GM12878 (cell line): ENCODE data around the gene NF1. TPM values are rescaled to one million over a fixed set of nuclear protein-coding genes. Genes with fewer than 3 reads are reported as not detected.

Source experiments
- ATF3 ChIP-seq: IDR thresholded peaks from 2 replicates; pipeline ENCODE4 v1.6.1; 2011; ENCODE audit warnings: low read depth, mild to moderate bottlenecking, low read length, moderate library complexity, borderline replicate concordance; ENCODE audit errors: extremely low read depth
- EP300 ChIP-seq, 2 experiments: fragments of 150-350 bp in 1 of 2; IDR thresholded peaks; 2 replicates each; pipeline ENCODE4 v1.6.1; 2011 to 2012; ENCODE audit warnings: low read depth in 2 of 2, low read length in 2 of 2, borderline replicate concordance in 1 of 2, improper control_type of control experiment in 1 of 2, inconsistent platforms in 1 of 2; ENCODE audit not compliant: control insufficient read depth in 1 of 2
- ETV6 ChIP-seq, 2 experiments: fragments of 450-650 bp in 1 of 2; IDR thresholded peaks in 1 of 2; conservative IDR thresholded peaks in 1 of 2; 2 replicates each; pipeline ENCODE4 v1.6.1; 2014; ENCODE audit warnings: antibody characterized with exemption in 1 of 2, borderline replicate concordance in 1 of 2, low read depth in 1 of 2, mild to moderate bottlenecking in 1 of 2, moderate library complexity in 1 of 2
- HCFC1 ChIP-seq: fragments of 150-350 bp; IDR thresholded peaks from 2 replicates; pipeline ENCODE4 v1.6.1; 2014; ENCODE audit warnings: low read length
- HDGF ChIP-seq: fragments of 450-650 bp; IDR thresholded peaks from 2 replicates; pipeline ENCODE4 v1.6.1; 2016; ENCODE audit warnings: antibody characterized with exemption
- MAX ChIP-seq: IDR thresholded peaks from 2 replicates; pipeline ENCODE4 v1.6.1; 2012; ENCODE audit warnings: low read depth, low read length, improper control_type of control experiment
- MEF2B ChIP-seq: fragments of 450-650 bp; IDR thresholded peaks from 2 replicates; pipeline ENCODE4 v1.6.1; 2018; ENCODE audit warnings: mild to moderate bottlenecking, moderate library complexity; ENCODE audit not compliant: partially characterized antibody, poor library complexity, severe bottlenecking
- NR2F1 ChIP-seq: fragments of 450-650 bp; conservative IDR thresholded peaks from 2 replicates; pipeline ENCODE4 v1.6.1; 2017; ENCODE audit warnings: mild to moderate bottlenecking
- ZZZ3 ChIP-seq: IDR thresholded peaks from 2 replicates; pipeline ENCODE4 v1.6.1; 2011; ENCODE audit warnings: low read depth; ENCODE audit not compliant: control insufficient read depth, insufficient read length
- polyA plus RNA-seq, 11 experiments: library from polyadenylated mRNA; depleted of rRNA in 4 of 11; unstranded in 6 of 11; stranded (reverse) in 5 of 11; fragments of >200 nt; fragmentation: Nextera tagmentation in 4 of 11; fragmentation: Illumina TruSeq in 1 of 11; extraction: Ambion mirVana in 4 of 11; extraction: Trizol in 1 of 11; gene quantifications; 1 replicate in 1 of 11; 2 replicates in 10 of 11; pipeline versions ENCODE4 v1.2.1 to v1.2.3, GENCODE V29; 2011 to 2016; ENCODE audit warnings: inconsistent platforms in 2 of 11, missing spikeins in 2 of 11, low read depth in 1 of 11
- total RNA-seq, 4 experiments: library from RNA; depleted of rRNA in 3 of 4; stranded (reverse); fragments of >200 nt in 3 of 4; fragmentation: Illumina TruSeq in 1 of 4; extraction: Trizol in 1 of 4; gene quantifications; 2 replicates each; pipeline versions ENCODE4 v1.2.1 to v1.2.3, GENCODE V29; 2013 to 2021
- TF ChIP-seq, protein P1 (sequence below): IDR thresholded peaks from 2 replicates; pipeline ENCODE4 v1.6.1; 2012; ENCODE audit warnings: mild to moderate bottlenecking, low read depth, low read length

Gene NF1
- total and polyA plus RNA-seq, 10 of the 15 experiments (the other 5 are each of a cell fraction or from before 2014, with no cell fraction given): 2.5 to 31.8 (median 16.6) TPM

DNA sequence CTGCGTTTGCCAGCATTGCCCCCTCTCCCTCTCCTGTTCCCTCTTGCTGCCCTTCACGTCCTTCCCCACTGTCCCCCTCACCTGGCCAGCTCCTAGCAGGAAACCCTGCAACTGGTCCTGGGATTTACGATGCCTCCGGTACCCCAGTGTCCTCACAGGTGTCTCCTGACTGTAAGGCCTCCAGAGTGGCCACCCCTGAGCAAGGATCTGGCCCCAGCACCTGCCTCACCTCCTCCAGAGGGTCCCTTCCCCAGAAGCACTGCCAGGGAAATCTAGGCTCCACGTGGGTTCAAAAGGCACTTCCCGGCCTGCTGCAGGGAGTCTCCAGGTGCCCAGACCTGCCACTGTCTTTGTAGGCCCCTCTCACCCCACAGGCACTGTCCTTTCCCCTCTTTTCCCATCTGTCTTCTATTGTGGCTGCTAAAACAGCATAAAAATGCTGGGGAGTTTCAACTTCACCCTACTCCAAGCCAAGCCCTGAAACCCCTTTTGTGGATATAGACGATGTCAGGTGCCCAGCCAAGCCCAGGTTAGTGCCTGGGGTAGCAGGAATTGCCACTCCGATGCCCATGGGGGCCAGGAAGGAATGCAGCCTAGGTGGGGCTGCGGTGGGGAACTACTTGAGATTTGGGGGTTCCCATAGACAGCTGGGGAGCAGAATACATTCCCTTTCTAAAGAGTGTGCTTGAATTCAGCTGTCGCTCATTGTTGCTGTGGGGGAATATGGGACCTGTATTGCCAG is 322.4 kb downstream of the NF1 start (continued):
- TF ChIP-seq, protein P1, sequence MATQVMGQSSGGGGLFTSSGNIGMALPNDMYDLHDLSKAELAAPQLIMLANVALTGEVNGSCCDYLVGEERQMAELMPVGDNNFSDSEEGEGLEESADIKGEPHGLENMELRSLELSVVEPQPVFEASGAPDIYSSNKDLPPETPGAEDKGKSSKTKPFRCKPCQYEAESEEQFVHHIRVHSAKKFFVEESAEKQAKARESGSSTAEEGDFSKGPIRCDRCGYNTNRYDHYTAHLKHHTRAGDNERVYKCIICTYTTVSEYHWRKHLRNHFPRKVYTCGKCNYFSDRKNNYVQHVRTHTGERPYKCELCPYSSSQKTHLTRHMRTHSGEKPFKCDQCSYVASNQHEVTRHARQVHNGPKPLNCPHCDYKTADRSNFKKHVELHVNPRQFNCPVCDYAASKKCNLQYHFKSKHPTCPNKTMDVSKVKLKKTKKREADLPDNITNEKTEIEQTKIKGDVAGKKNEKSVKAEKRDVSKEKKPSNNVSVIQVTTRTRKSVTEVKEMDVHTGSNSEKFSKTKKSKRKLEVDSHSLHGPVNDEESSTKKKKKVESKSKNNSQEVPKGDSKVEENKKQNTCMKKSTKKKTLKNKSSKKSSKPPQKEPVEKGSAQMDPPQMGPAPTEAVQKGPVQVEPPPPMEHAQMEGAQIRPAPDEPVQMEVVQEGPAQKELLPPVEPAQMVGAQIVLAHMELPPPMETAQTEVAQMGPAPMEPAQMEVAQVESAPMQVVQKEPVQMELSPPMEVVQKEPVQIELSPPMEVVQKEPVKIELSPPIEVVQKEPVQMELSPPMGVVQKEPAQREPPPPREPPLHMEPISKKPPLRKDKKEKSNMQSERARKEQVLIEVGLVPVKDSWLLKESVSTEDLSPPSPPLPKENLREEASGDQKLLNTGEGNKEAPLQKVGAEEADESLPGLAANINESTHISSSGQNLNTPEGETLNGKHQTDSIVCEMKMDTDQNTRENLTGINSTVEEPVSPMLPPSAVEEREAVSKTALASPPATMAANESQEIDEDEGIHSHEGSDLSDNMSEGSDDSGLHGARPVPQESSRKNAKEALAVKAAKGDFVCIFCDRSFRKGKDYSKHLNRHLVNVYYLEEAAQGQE: no peak
- TF ChIP-seq ATF3: no peak
- no peak for TF ChIP-seq NR2F1
- TF ChIP-seq MEF2B: no peak
- no peak for TF ChIP-seq ETV6 (conservative IDR thresholded peaks at IDR 0.05 in 1 of 2, IDR thresholded peaks at IDR 0.05 in 1 of 2; ENCODE audit: borderline replicate concordance in 1 of 2, low read depth in 1 of 2)
- no peak for TF ChIP-seq EP300 (IDR thresholded peaks at IDR 0.05; ENCODE audit: borderline replicate concordance in 1 of 2, control insufficient read depth in 1 of 2, low read depth in 2 of 2, low read length in 2 of 2)
- TF ChIP-seq MAX: no peak
- TF ChIP-seq ZZZ3: no peak
- TF ChIP-seq HCFC1: no peak
- no peak for TF ChIP-seq HDGF
- TF ChIP-seq, all 136 proteins: peak for 0
